Astrocyte of the spinal cord (primary cell): Measurements from ENCODE around the gene SPINK4.
A peak's percentile ranks its signal among the peaks of the same experiment; 100 is the strongest.

Experiments used
- DNase-seq: peaks from one replicate; pipeline ENCODE4 v3.0.0; 2011; ENCODE audit warnings: low read depth, low spot score
- H3K4me3 ChIP-seq: 2 replicates; pipeline ENCODE4 v1.5.1; 2011; ENCODE audit warnings: low read depth, mild to moderate bottlenecking, low read length, moderate library complexity
- in situ Hi-C: cut with HindIII; loops from 2 replicates; pipeline ENCODE4 v1.10.0; 2017; ENCODE audit warnings: low sequenced_read_pairs
- TF ChIP-seq, protein P1 (sequence below): IDR thresholded peaks from 2 replicates; pipeline ENCODE4 v1.5.1; 2012; ENCODE audit warnings: low read depth, mild to moderate bottlenecking, low read length, inconsistent platforms

The SPINK4 gene

GRCh38 chr9:33228606-33229005 lies 11.4 kb upstream of the SPINK4 start:
- no peak for DNase-seq
- in situ Hi-C loops: loop anchor here (25.0 kb wide), 1 partner anchor 141 kb away; the partner anchor contains the start of gene SMU1
- TF ChIP-seq, protein P1, sequence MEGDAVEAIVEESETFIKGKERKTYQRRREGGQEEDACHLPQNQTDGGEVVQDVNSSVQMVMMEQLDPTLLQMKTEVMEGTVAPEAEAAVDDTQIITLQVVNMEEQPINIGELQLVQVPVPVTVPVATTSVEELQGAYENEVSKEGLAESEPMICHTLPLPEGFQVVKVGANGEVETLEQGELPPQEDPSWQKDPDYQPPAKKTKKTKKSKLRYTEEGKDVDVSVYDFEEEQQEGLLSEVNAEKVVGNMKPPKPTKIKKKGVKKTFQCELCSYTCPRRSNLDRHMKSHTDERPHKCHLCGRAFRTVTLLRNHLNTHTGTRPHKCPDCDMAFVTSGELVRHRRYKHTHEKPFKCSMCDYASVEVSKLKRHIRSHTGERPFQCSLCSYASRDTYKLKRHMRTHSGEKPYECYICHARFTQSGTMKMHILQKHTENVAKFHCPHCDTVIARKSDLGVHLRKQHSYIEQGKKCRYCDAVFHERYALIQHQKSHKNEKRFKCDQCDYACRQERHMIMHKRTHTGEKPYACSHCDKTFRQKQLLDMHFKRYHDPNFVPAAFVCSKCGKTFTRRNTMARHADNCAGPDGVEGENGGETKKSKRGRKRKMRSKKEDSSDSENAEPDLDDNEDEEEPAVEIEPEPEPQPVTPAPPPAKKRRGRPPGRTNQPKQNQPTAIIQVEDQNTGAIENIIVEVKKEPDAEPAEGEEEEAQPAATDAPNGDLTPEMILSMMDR: no peak
- no peak overlapping the region for H3K4me3 ChIP-seq

- no peak for DNase-seq
- no peak overlapping the region for H3K4me3 ChIP-seq
- TF ChIP-seq, protein P1: no peak
- in situ Hi-C loops: loop anchor here (25.0 kb wide), 1 partner anchor 142 kb away; the partner anchor contains the start of gene SMU1
Observed at GRCh38 chr9:33229359-33230114, 10.4 kb upstream of the SPINK4 start.

DNA sequence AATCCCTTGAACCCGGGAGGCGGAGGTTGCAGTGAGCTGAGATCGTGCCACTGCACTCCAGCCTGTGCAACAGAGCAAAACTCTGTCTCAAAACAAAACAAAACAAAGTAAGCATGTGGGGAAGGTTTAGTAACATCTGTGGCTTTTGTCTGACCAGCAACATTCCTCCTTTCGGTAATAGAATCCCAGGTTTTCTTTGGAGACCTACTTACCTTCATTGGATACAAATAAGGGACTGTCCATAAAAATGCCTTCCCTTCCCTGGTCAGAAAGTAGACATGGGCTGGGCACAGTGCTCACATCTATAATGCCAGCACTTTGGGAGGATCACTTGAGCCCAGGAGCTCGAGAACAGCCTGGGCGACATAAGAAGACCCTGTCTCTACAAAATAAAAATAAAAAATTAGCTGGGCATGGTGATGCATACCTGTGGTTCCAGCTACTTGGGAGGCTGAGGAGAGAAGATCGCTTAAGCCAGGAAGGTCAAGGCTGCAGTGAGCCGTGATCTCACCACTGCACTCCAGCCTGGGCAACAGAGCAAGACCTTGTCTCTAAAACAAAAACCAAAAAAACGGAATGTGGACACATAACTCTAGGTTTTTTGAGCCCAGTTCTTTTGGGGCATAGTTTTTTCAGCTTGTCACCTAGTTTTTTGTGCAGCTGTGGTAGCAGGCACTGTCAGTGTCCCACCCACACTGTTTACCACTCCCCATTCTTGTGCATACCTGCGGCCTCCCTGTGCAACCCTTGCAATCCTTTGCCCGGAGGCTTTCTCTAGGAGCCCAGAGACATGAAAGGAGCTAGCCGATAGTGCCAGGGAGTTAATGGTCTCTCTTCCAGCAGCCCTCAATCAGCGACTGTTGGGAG lies 9.0 kb upstream of the SPINK4 start:
- TF ChIP-seq, protein P1: no peak
- peak; percentile 33 for DNase-seq
- in situ Hi-C loops: loop anchor here (25.0 kb wide), 1 partner anchor 144 kb away; the partner anchor contains the start of gene SMU1
- no peak overlapping the region for H3K4me3 ChIP-seq

GRCh38 chr9:33231623-33231942 lies 8.4 kb upstream of the SPINK4 start:
- TF ChIP-seq, protein P1: no peak
- in situ Hi-C loops: loop anchor here (25.0 kb wide), 1 partner anchor 144 kb away; the partner anchor contains the start of gene SMU1
- DNase-seq: no peak
- no peak overlapping the region for H3K4me3 ChIP-seq

- no peak overlapping the region for H3K4me3 ChIP-seq
- TF ChIP-seq, protein P1: no peak
- in situ Hi-C loops: loop anchor here (25.0 kb wide), 1 partner anchor 146 kb away; the partner anchor contains the start of gene SMU1
- DNase-seq: no peak
Observed at GRCh38 chr9:33232815-33233214, 7.2 kb upstream of the SPINK4 start.

DNA sequence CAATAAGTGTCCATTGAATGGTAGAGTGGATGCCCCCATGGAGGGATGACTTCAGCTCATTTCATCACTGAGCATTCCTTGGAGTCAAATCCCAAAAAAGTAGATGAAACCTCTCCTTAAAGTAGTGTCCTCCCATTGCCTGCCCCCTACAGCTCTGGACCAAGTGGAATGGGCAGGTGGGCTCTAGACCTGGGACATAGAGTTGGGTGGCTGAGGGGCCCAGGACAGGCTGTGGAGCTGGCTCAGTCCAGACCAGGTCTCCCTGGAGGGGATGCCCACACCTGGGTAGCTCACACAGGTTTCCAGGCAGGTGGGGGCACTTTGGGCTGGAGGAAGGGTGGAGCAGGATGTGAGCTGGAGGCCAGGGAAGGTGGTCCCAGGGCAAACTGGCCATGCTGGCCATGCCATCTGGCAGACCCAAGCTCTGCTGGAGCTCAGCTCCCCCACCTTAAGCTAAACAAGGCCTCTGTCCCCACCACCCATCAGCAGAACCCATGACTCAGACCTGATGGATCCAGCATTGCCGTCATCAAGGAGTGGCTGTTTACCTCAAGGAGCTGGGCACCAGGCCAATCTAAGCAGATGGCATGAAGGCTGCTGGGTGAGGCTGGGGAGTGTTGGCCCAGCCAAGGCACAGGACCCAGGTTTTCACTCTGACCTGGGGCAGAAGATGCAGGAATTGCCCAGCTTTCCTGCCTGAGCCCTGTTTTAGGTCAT lies 6.2 kb upstream of the SPINK4 start:
- DNase-seq: peak; percentile 92
- in situ Hi-C loops: loop anchor here (25.0 kb wide), 1 partner anchor 146 kb away; the partner anchor contains the start of gene SMU1
- TF ChIP-seq, protein P1: no peak
- H3K4me3 ChIP-seq: no peak overlapping the region
